GM23338 (cell line): ENCODE results near the gene HACD3. TPM values are rescaled to one million over a fixed set of nuclear protein-coding genes. Genes with fewer than 3 reads are reported as not detected.

Experiments
- ATAC-seq: fragments of 200-7000 bp; cut with Tn5 transposase; 3 replicates; pipeline ENCODE4 v1.9.1; 2020
- DNase-seq: peaks from one replicate; pipeline ENCODE4 v3.0.0-alpha.2; 2015; ENCODE audit warnings: low spot score
- H2AFZ ChIP-seq: fragments of 200-600 bp; sonication (generic); 2 replicates; pipeline ENCODE4 v1.8.0; 2016; ENCODE audit warnings: antibody characterized with exemption, mild to moderate bottlenecking, moderate library complexity
- H3F3A ChIP-seq: fragments of 200-600 bp; sonication (generic); replicated peaks from 2 replicates; pipeline ENCODE4 v1.8.0; 2017; ENCODE audit warnings: antibody characterized with exemption, mixed run types, low read depth
- H3K27ac ChIP-seq: fragments of 200-600 bp; sonication (generic); 2 replicates; pipeline ENCODE4 v1.6.1; 2016; ENCODE audit warnings: low read depth
- H3K27me3 ChIP-seq: fragments of 200-600 bp; sonication (generic); 2 replicates; pipeline ENCODE4 v1.8.0; 2016; ENCODE audit warnings: mild to moderate bottlenecking, mixed run types, moderate library complexity; ENCODE audit not compliant: insufficient read depth
- H3K36me3 ChIP-seq: fragments of 200-600 bp; sonication (generic); 2 replicates; pipeline ENCODE4 v1.8.0; 2016; ENCODE audit warnings: mild to moderate bottlenecking; ENCODE audit not compliant: insufficient read depth
- H3K4me1 ChIP-seq: fragments of 200-600 bp; sonication (generic); 2 replicates; pipeline ENCODE4 v1.8.0; 2016; ENCODE audit warnings: mild to moderate bottlenecking, moderate library complexity; ENCODE audit not compliant: insufficient read depth
- H3K4me2 ChIP-seq: fragments of 200-600 bp; sonication (generic); 2 replicates; pipeline ENCODE4 v1.7.1; 2017; ENCODE audit warnings: mixed run types
- H3K4me3 ChIP-seq: fragments of 200-600 bp; sonication (generic); 2 replicates; pipeline ENCODE4 v1.6.1; 2016; ENCODE audit warnings: mixed run types
- H3K79me2 ChIP-seq: fragments of 200-600 bp; sonication (generic); replicated peaks from 2 replicates; pipeline ENCODE4 v1.8.0; 2017; ENCODE audit warnings: mild to moderate bottlenecking; ENCODE audit not compliant: insufficient read depth
- H3K9me2 ChIP-seq: fragments of 200-600 bp; sonication (generic); 2 replicates; pipeline ENCODE4 v1.8.0; 2017; ENCODE audit not compliant: insufficient read depth
- H4K20me1 ChIP-seq: fragments of 200-600 bp; sonication (generic); replicated peaks from 2 replicates; pipeline ENCODE4 v1.8.0; 2017; ENCODE audit warnings: mild to moderate bottlenecking; ENCODE audit not compliant: insufficient read depth
- H3K27ac Mint-ChIP-seq: 2 replicates; pipeline ENCODE4 v1.8.0; 2020; ENCODE audit warnings: inconsistent platforms, mild to moderate bottlenecking, moderate library complexity, mixed read lengths
- H3K27me3 Mint-ChIP-seq: 3 replicates; pipeline ENCODE4 v1.8.0; 2022; ENCODE audit warnings: low read depth, mild to moderate bottlenecking, moderate library complexity, mixed read lengths, inconsistent platforms; ENCODE audit not compliant: insufficient read depth, poor library complexity
- H3K36me3 Mint-ChIP-seq: 3 replicates; pipeline ENCODE4 v1.8.0; 2021; ENCODE audit warnings: low read depth, mild to moderate bottlenecking, inconsistent platforms, moderate library complexity, mixed read lengths
- H3K4me1 Mint-ChIP-seq: 3 replicates; pipeline ENCODE4 v1.8.0; 2020; ENCODE audit warnings: mild to moderate bottlenecking, inconsistent platforms, mixed read lengths
- H3K4me3 Mint-ChIP-seq: 3 replicates; pipeline ENCODE4 v1.8.0; 2021; ENCODE audit warnings: moderate library complexity, mild to moderate bottlenecking, inconsistent platforms, mixed read lengths
- H3K9me3 Mint-ChIP-seq: 3 replicates; pipeline ENCODE4 v1.8.0; 2020; ENCODE audit warnings: moderate library complexity, mild to moderate bottlenecking, inconsistent platforms, mixed read lengths
- CREB1 ChIP-seq: fragments of 250-450 bp; sonication (Bioruptor Pico); IDR thresholded peaks from 2 replicates; pipeline ENCODE4 v1.5.0; 2020; ENCODE audit warnings: low read depth, mild to moderate bottlenecking, moderate library complexity
- EZH2 ChIP-seq: fragments of 200-600 bp; sonication (generic); IDR thresholded peaks from one replicate; pipeline ENCODE4 v1.8.0; 2017; ENCODE audit warnings: antibody characterized with exemption, mild to moderate bottlenecking, low read depth; ENCODE audit not compliant: unreplicated experiment
- EZH2phosphoT487 ChIP-seq: fragments of 200-600 bp; sonication (generic); IDR thresholded peaks from one replicate; pipeline ENCODE4 v1.8.1; 2018; ENCODE audit warnings: antibody characterized with exemption; ENCODE audit not compliant: unreplicated experiment
- JUNB ChIP-seq: IDR thresholded peaks from one replicate; pipeline ENCODE4 v1.6.1; 2016; ENCODE audit warnings: antibody characterized with exemption; ENCODE audit not compliant: unreplicated experiment
- NANOG ChIP-seq: IDR thresholded peaks from 2 replicates; pipeline ENCODE4 v1.6.1; 2016; ENCODE audit warnings: antibody characterized with exemption, borderline replicate concordance
- POLR2AphosphoS5 ChIP-seq: IDR thresholded peaks from 2 replicates; pipeline ENCODE4 v1.6.1; 2016; ENCODE audit warnings: antibody characterized with exemption, low read depth
- STAT1 ChIP-seq: IDR thresholded peaks from one replicate; pipeline ENCODE4 v1.6.1; 2016; ENCODE audit warnings: antibody characterized with exemption; ENCODE audit not compliant: unreplicated experiment
- ZNF114 ChIP-seq: fragments of 250-450 bp; sonication (Bioruptor Pico); IDR thresholded peaks from 2 replicates; pipeline ENCODE4 v1.5.0; 2020; ENCODE audit warnings: mild to moderate bottlenecking, moderate library complexity
- ZNF331 ChIP-seq: fragments of 250-450 bp; sonication (Bioruptor Pico); IDR thresholded peaks from 2 replicates; pipeline ENCODE4 v1.5.0; 2020; ENCODE audit warnings: low read depth, mild to moderate bottlenecking, moderate library complexity
- polyA plus RNA-seq: library from polyadenylated mRNA; unstranded; fragments of >200 nt; fragmentation: Nextera tagmentation; extraction: Ambion mirVana; gene quantifications from 2 replicates; pipeline ENCODE4 v1.2.1, GENCODE V29; 2016
- total RNA-seq: library from RNA; depleted of rRNA; stranded (reverse); fragments of >200 nt; shearing (Covaris generic); gene quantifications from 2 replicates; pipeline ENCODE4 v1.2.3, GENCODE V29; 2014
- TF ChIP-seq, protein P1 (sequence below): IDR thresholded peaks from one replicate; pipeline ENCODE4 v1.6.1; 2018; ENCODE audit warnings: antibody characterized with exemption; ENCODE audit not compliant: unreplicated experiment
- TF ChIP-seq, protein P2 (sequence below): IDR thresholded peaks from 2 replicates; pipeline ENCODE4 v1.6.1; 2016; ENCODE audit warnings: antibody characterized with exemption
- TF ChIP-seq, protein P3 (sequence below): fragments of 250-450 bp; sonication (Bioruptor Pico); IDR thresholded peaks from 2 replicates; pipeline ENCODE4 v1.5.0; 2020; ENCODE audit warnings: mild to moderate bottlenecking, moderate library complexity
- TF ChIP-seq, protein P4 (sequence below), 2 experiments: fragments of 200-600 bp in 1 of 2; sonication (generic) in 1 of 2; conservative IDR thresholded peaks; 2 replicates each; pipeline versions ENCODE4 v1.5.1 to v1.6.1; 2016 to 2017; ENCODE audit warnings: antibody characterized with exemption in 2 of 2, low read depth in 2 of 2, mild to moderate bottlenecking in 2 of 2, moderate library complexity in 1 of 2

HACD3 gene
- total and polyA plus RNA-seq, 2 experiments from 2014 or later = 123 to 131 TPM

DNA sequence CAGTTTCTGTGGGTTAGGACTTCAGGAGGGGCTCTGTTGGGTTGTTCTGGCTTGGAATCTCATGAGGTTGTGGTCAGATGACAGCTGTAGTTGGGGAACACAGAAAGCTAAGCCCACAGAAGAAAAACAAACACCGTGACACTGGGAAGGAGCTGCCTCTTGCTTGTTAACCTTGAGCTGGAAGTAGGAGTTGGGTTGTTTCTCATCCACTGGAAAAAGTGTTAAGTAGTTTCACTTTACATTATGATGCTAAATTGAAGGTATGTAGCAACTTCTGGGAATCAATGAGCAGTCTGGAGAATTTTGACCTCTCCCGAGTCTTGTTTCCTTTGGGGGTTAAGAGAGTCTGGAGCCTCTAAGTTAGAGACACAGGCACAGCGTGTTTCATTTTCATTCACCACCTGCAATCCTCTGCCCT lies 20.4 kb downstream of the HACD3 start:
- DNase-seq (peak; percentile 71), ATAC-seq (peak; percentile 73)
- Histone ChIP-seq H3K4me2 (peak overlapping the region; percentile 22), H3K4me1 (peaks cover 9% of the 10 kb centered on the region; the same call in 1 of the 2 replicates), H3K27me3 (no peaks in the 10 kb centered on the region), H3K27ac (peak overlapping the region; percentile 11; the same call in 1 of the 2 replicates), H2AFZ (no peak overlapping the region), H3K79me2 (peaks cover 88% of the 10 kb centered on the region), H4K20me1 (peaks cover 71% of the 10 kb centered on the region), H3K9me2 (no peaks in the 10 kb centered on the region; the same call in 1 of the 2 replicates), H3K4me3 (no peak overlapping the region), H3K36me3 (no peaks in the 10 kb centered on the region; the same call in 1 of the 2 replicates), H3F3A (no peaks in the 10 kb centered on the region)
- peaks cover 14% of the 10 kb centered on the region for H3K4me1 Mint-ChIP-seq
- H3K4me3 Mint-ChIP-seq = no peak overlapping the region
- TF ChIP-seq POLR2AphosphoS5 = no peak
- TF ChIP-seq EZH2 = no peak
- TF ChIP-seq, protein P1, sequence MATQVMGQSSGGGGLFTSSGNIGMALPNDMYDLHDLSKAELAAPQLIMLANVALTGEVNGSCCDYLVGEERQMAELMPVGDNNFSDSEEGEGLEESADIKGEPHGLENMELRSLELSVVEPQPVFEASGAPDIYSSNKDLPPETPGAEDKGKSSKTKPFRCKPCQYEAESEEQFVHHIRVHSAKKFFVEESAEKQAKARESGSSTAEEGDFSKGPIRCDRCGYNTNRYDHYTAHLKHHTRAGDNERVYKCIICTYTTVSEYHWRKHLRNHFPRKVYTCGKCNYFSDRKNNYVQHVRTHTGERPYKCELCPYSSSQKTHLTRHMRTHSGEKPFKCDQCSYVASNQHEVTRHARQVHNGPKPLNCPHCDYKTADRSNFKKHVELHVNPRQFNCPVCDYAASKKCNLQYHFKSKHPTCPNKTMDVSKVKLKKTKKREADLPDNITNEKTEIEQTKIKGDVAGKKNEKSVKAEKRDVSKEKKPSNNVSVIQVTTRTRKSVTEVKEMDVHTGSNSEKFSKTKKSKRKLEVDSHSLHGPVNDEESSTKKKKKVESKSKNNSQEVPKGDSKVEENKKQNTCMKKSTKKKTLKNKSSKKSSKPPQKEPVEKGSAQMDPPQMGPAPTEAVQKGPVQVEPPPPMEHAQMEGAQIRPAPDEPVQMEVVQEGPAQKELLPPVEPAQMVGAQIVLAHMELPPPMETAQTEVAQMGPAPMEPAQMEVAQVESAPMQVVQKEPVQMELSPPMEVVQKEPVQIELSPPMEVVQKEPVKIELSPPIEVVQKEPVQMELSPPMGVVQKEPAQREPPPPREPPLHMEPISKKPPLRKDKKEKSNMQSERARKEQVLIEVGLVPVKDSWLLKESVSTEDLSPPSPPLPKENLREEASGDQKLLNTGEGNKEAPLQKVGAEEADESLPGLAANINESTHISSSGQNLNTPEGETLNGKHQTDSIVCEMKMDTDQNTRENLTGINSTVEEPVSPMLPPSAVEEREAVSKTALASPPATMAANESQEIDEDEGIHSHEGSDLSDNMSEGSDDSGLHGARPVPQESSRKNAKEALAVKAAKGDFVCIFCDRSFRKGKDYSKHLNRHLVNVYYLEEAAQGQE = no peak
- TF ChIP-seq, protein P2, sequence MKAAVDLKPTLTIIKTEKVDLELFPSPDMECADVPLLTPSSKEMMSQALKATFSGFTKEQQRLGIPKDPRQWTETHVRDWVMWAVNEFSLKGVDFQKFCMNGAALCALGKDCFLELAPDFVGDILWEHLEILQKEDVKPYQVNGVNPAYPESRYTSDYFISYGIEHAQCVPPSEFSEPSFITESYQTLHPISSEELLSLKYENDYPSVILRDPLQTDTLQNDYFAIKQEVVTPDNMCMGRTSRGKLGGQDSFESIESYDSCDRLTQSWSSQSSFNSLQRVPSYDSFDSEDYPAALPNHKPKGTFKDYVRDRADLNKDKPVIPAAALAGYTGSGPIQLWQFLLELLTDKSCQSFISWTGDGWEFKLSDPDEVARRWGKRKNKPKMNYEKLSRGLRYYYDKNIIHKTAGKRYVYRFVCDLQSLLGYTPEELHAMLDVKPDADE = no peak
- no peak for TF ChIP-seq ZNF114
- no peak for TF ChIP-seq STAT1
- TF ChIP-seq NANOG = no peak
- no peak for TF ChIP-seq ZNF331 (CRISPR knock-in tag)
- TF ChIP-seq EZH2phosphoT487 = no peak
- no peak for TF ChIP-seq CREB1
- TF ChIP-seq, protein P3, sequence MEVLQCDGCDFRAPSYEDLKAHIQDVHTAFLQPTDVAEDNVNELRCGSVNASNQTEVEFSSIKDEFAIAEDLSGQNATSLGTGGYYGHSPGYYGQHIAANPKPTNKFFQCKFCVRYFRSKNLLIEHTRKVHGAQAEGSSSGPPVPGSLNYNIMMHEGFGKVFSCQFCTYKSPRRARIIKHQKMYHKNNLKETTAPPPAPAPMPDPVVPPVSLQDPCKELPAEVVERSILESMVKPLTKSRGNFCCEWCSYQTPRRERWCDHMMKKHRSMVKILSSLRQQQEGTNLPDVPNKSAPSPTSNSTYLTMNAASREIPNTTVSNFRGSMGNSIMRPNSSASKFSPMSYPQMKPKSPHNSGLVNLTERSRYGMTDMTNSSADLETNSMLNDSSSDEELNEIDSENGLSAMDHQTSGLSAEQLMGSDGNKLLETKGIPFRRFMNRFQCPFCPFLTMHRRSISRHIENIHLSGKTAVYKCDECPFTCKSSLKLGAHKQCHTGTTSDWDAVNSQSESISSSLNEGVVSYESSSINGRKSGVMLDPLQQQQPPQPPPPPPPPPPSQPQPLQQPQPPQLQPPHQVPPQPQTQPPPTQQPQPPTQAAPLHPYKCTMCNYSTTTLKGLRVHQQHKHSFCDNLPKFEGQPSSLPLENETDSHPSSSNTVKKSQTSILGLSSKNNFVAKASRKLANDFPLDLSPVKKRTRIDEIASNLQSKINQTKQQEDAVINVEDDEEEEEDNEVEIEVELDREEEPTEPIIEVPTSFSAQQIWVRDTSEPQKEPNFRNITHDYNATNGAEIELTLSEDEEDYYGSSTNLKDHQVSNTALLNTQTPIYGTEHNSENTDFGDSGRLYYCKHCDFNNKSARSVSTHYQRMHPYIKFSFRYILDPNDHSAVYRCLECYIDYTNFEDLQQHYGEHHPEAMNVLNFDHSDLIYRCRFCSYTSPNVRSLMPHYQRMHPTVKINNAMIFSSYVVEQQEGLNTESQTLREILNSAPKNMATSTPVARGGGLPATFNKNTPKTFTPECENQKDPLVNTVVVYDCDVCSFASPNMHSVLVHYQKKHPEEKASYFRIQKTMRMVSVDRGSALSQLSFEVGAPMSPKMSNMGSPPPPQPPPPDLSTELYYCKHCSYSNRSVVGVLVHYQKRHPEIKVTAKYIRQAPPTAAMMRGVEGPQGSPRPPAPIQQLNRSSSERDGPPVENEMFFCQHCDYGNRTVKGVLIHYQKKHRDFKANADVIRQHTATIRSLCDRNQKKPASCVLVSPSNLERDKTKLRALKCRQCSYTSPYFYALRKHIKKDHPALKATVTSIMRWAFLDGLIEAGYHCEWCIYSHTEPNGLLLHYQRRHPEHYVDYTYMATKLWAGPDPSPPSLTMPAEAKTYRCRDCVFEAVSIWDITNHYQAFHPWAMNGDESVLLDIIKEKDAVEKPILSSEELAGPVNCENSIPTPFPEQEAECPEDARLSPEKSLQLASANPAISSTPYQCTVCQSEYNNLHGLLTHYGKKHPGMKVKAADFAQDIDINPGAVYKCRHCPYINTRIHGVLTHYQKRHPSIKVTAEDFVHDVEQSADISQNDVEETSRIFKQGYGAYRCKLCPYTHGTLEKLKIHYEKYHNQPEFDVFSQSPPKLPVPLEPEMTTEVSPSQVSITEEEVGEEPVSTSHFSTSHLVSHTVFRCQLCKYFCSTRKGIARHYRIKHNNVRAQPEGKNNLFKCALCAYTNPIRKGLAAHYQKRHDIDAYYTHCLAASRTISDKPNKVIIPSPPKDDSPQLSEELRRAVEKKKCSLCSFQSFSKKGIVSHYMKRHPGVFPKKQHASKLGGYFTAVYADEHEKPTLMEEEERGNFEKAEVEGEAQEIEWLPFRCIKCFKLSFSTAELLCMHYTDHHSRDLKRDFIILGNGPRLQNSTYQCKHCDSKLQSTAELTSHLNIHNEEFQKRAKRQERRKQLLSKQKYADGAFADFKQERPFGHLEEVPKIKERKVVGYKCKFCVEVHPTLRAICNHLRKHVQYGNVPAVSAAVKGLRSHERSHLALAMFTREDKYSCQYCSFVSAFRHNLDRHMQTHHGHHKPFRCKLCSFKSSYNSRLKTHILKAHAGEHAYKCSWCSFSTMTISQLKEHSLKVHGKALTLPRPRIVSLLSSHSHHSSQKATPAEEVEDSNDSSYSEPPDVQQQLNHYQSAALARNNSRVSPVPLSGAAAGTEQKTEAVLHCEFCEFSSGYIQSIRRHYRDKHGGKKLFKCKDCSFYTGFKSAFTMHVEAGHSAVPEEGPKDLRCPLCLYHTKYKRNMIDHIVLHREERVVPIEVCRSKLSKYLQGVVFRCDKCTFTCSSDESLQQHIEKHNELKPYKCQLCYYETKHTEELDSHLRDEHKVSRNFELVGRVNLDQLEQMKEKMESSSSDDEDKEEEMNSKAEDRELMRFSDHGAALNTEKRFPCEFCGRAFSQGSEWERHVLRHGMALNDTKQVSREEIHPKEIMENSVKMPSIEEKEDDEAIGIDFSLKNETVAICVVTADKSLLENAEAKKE = no peak
- TF ChIP-seq, protein P4, sequence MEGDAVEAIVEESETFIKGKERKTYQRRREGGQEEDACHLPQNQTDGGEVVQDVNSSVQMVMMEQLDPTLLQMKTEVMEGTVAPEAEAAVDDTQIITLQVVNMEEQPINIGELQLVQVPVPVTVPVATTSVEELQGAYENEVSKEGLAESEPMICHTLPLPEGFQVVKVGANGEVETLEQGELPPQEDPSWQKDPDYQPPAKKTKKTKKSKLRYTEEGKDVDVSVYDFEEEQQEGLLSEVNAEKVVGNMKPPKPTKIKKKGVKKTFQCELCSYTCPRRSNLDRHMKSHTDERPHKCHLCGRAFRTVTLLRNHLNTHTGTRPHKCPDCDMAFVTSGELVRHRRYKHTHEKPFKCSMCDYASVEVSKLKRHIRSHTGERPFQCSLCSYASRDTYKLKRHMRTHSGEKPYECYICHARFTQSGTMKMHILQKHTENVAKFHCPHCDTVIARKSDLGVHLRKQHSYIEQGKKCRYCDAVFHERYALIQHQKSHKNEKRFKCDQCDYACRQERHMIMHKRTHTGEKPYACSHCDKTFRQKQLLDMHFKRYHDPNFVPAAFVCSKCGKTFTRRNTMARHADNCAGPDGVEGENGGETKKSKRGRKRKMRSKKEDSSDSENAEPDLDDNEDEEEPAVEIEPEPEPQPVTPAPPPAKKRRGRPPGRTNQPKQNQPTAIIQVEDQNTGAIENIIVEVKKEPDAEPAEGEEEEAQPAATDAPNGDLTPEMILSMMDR (conservative IDR thresholded peaks at IDR 0.05; ENCODE audit: low read depth in 2 of 2) = no peak
- no peak for TF ChIP-seq JUNB
- no peaks in the 10 kb centered on the region for H3K27me3 Mint-ChIP-seq
- peaks cover 34% of the 10 kb centered on the region for H3K36me3 Mint-ChIP-seq
- H3K27ac Mint-ChIP-seq = no peak overlapping the region
- no peaks in the 10 kb centered on the region for H3K9me3 Mint-ChIP-seq
